IPS-NIHi11 (cell line): ENCODE data around the gene AHDC1.
"Not testable (repeated sequence)": the region's sequence is repeated elsewhere in the genome, so short reads cannot be mapped to it uniquely, and the experiment has no call there.

Experiments used
- DNase-seq: peaks from one replicate; pipeline ENCODE4 v3.0.0; 2012; ENCODE audit warnings: mixed read lengths, low spot score

The AHDC1 gene

GRCh38 chr1:27603681-27604578 is at the start of gene AHDC1:
TSS of gene AHDC1 (minus strand) at chr1:27604144. CDS start at chr1:27552115, 52,029 bp downstream.
- DNase-seq, result peak; percentile 85

- DNase-seq, result no peak
Measured at GRCh38 chr1:27652111-27652864, 48.3 kb upstream of the AHDC1 start.

GRCh38 chr1:27650539-27651175 is 46.7 kb upstream of the AHDC1 start:
- peak; percentile 58 for DNase-seq

GRCh38 chr1:27650171-27650538 is 46.2 kb upstream of the AHDC1 start:
- DNase-seq, result no peak

GRCh38 chr1:27649306-27649635 is 45.3 kb upstream of the AHDC1 start:
- no peak for DNase-seq

GRCh38 chr1:27648602-27649305 is 44.8 kb upstream of the AHDC1 start:
- no peak for DNase-seq

GRCh38 chr1:27647328-27647727 is 43.4 kb upstream of the AHDC1 start:
- DNase-seq, result no peak

GRCh38 chr1:27646676-27647075 is 42.7 kb upstream of the AHDC1 start:
- no peak for DNase-seq

- DNase-seq, result no peak
Measured at GRCh38 chr1:27645071-27645415, 41.1 kb upstream of the AHDC1 start.

- DNase-seq, result no peak
Measured at GRCh38 chr1:27644369-27645070, 40.6 kb upstream of the AHDC1 start.

- DNase-seq, result peak; percentile 76
Measured at GRCh38 chr1:27643600-27644368, 39.8 kb upstream of the AHDC1 start.

GRCh38 chr1:27640514-27640913 is 36.6 kb upstream of the AHDC1 start:
- DNase-seq, result not testable (repeated sequence)

- no peak for DNase-seq
Measured at GRCh38 chr1:27638805-27639204, 34.9 kb upstream of the AHDC1 start.

- no peak for DNase-seq
Measured at GRCh38 chr1:27638047-27638734, 34.2 kb upstream of the AHDC1 start.

- no peak for DNase-seq
Measured at GRCh38 chr1:27635396-27636142, 31.6 kb upstream of the AHDC1 start.

GRCh38 chr1:27634985-27635367 is 31.0 kb upstream of the AHDC1 start, which contains the start of gene FGR:
TSS of gene FGR (minus strand) at chr1:27635185. CDS start at chr1:27623916, 11,269 bp downstream.
- DNase-seq, result no peak

GRCh38 chr1:27634177-27634984 is 30.4 kb upstream of the AHDC1 start:
- DNase-seq, result peak; percentile 63

GRCh38 chr1:27633640-27634176 is 29.8 kb upstream of the AHDC1 start:
- no peak for DNase-seq
